ENCODE results near the gene FOXJ2.

DNA sequence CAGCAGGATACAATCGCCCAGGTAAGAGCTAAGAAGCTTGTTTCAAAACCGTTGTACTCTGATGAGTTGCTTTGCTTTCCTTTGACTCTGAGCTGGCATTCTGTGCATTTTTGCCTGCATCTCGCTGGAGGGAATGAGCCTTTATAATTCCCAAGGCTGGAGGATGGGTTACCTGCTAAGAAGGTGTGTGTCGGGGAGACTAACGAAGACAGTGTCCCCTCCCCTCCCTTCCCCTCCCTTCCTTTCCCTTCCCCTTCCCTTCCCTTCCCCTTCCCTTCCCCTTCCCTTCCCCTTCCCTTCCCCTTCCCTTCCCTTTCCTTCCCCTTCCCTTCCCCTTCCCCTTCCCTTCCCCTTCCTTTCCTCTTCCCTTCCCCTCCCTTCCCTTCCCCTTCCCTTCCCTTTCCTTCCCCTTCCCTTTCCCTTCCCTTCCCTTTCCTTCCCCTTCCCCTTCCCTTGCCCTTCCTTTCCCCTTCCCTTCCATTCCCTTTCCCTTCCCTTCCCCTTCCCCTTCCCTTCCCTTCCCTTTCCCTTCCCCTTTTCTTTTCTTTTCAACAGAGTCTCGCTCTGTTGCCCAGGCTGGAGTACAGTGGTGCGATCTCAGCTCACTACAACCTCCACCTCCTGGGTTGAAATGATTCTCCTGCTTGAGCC is 18.2 kb downstream of the FOXJ2 start:
- TF ChIP-seq, protein P1, sequence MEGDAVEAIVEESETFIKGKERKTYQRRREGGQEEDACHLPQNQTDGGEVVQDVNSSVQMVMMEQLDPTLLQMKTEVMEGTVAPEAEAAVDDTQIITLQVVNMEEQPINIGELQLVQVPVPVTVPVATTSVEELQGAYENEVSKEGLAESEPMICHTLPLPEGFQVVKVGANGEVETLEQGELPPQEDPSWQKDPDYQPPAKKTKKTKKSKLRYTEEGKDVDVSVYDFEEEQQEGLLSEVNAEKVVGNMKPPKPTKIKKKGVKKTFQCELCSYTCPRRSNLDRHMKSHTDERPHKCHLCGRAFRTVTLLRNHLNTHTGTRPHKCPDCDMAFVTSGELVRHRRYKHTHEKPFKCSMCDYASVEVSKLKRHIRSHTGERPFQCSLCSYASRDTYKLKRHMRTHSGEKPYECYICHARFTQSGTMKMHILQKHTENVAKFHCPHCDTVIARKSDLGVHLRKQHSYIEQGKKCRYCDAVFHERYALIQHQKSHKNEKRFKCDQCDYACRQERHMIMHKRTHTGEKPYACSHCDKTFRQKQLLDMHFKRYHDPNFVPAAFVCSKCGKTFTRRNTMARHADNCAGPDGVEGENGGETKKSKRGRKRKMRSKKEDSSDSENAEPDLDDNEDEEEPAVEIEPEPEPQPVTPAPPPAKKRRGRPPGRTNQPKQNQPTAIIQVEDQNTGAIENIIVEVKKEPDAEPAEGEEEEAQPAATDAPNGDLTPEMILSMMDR (conservative IDR thresholded peaks at IDR 0.05): no peak
- no peak for TF ChIP-seq EZH2 (IDR thresholded peaks at IDR 0.05; ENCODE audit: low read depth)

Measured in PC-9 (cell line).